ENCODE measurements around the gene RNU1-2. TPM values are rescaled to one million over a fixed set of nuclear protein-coding genes. Genes with fewer than 3 reads are reported as not detected.
"Not testable (repeated sequence)": the region's sequence is repeated elsewhere in the genome, so short reads cannot be mapped to it uniquely, and the experiment has no call there.

Gene RNU1-2
- polyA plus RNA-seq, 1 experiment, result not detected

GRCh38 chr1:16888860-16889816 lies 6.6 kb upstream of the RNU1-2 start:
- TF ChIP-seq CTCF (IDR thresholded peaks at IDR 0.05; ENCODE audit: insufficient read depth, low read depth, low read length), result no peak; the same call in 1 of the 2 replicates

GRCh38 chr1:16890539-16891021 lies 5.2 kb upstream of the RNU1-2 start:
- H3K36me3 ChIP-seq (ENCODE audit: control insufficient read depth, insufficient read depth, low read length); H3K4me3 ChIP-seq (ENCODE audit: low read depth, low read length); CTCF ChIA-PET; POLR2A ChIA-PET; DNase-seq (ENCODE audit: low read depth): not testable (repeated sequence)
- H3K27me3 ChIP-seq (ENCODE audit: control insufficient read depth, insufficient read depth, low read length), result peaks cover 12% of the 10 kb centered on the region

More at GRCh38 chr1:16888860-16889816, 6.6 kb upstream of the RNU1-2 start:
- CTCF ChIA-PET, result interaction anchor here (1.4 kb wide), 1 partner anchor 180 kb away, joined by 4 read pairs; no protein-coding TSS in a partner anchor
- Histone ChIP-seq H3K27me3 (ENCODE audit: control insufficient read depth, insufficient read depth, low read length) (peaks cover 14% of the 10 kb centered on the region), H3K4me3 (ENCODE audit: low read depth, low read length) (peak overlapping the region; percentile 23), H3K36me3 (ENCODE audit: control insufficient read depth, insufficient read depth, low read length) (no peaks in the 10 kb centered on the region)
- DNase-seq (ENCODE audit: low read depth), result no peak
- POLR2A ChIA-PET, result no interaction called here

GRCh38 chr1:16891057-16891456 lies 4.7 kb upstream of the RNU1-2 start:
- DNase-seq (ENCODE audit: low read depth); H3K36me3 ChIP-seq (ENCODE audit: control insufficient read depth, insufficient read depth, low read length); CTCF ChIA-PET; H3K4me3 ChIP-seq (ENCODE audit: low read depth, low read length); POLR2A ChIA-PET: not testable (repeated sequence)
- peaks cover 12% of the 10 kb centered on the region for H3K27me3 ChIP-seq (ENCODE audit: control insufficient read depth, insufficient read depth, low read length)

- H3K27me3 ChIP-seq (ENCODE audit: control insufficient read depth, insufficient read depth, low read length); DNase-seq (ENCODE audit: low read depth); H3K36me3 ChIP-seq (ENCODE audit: control insufficient read depth, insufficient read depth, low read length); POLR2A ChIA-PET; H3K4me3 ChIP-seq (ENCODE audit: low read depth, low read length); CTCF ChIA-PET: not testable (repeated sequence)
Measured at GRCh38 chr1:16892978-16893525, 2.7 kb upstream of the RNU1-2 start.

- POLR2A ChIA-PET; H3K4me3 ChIP-seq (ENCODE audit: low read depth, low read length); DNase-seq (ENCODE audit: low read depth); CTCF ChIA-PET; H3K36me3 ChIP-seq (ENCODE audit: control insufficient read depth, insufficient read depth, low read length); H3K27me3 ChIP-seq (ENCODE audit: control insufficient read depth, insufficient read depth, low read length): not testable (repeated sequence)
Measured at GRCh38 chr1:16893796-16894195, 2.0 kb upstream of the RNU1-2 start.

GRCh38 chr1:16894338-16894737 lies 1.4 kb upstream of the RNU1-2 start:
- H3K4me3 ChIP-seq (ENCODE audit: low read depth, low read length); POLR2A ChIA-PET; CTCF ChIA-PET; H3K27me3 ChIP-seq (ENCODE audit: control insufficient read depth, insufficient read depth, low read length); H3K36me3 ChIP-seq (ENCODE audit: control insufficient read depth, insufficient read depth, low read length); DNase-seq (ENCODE audit: low read depth): not testable (repeated sequence)

- CTCF ChIA-PET; H3K36me3 ChIP-seq (ENCODE audit: control insufficient read depth, insufficient read depth, low read length); DNase-seq (ENCODE audit: low read depth); POLR2A ChIA-PET; H3K27me3 ChIP-seq (ENCODE audit: control insufficient read depth, insufficient read depth, low read length): not testable (repeated sequence)
- H3K4me3 ChIP-seq (ENCODE audit: low read depth, low read length), result peak overlapping the region; percentile 25
Measured at GRCh38 chr1:16895233-16895597, 565 bp upstream of the RNU1-2 start.

GRCh38 chr1:16896316-16897055 lies 706 bp downstream of the RNU1-2 start:
- H3K4me3 ChIP-seq (ENCODE audit: low read depth, low read length), result peak overlapping the region; percentile 24; the same call in 1 of the 2 replicates
- CTCF ChIA-PET; DNase-seq (ENCODE audit: low read depth); H3K27me3 ChIP-seq (ENCODE audit: control insufficient read depth, insufficient read depth, low read length); H3K36me3 ChIP-seq (ENCODE audit: control insufficient read depth, insufficient read depth, low read length): not testable (repeated sequence)
- POLR2A ChIA-PET, result interaction anchor here (0.9 kb wide), 1 partner anchor 9 kb away, joined by 3 read pairs; no protein-coding TSS in a partner anchor

GRCh38 chr1:16897653-16898052 lies 1.9 kb downstream of the RNU1-2 start:
- H3K4me3 ChIP-seq (ENCODE audit: low read depth, low read length); CTCF ChIA-PET; DNase-seq (ENCODE audit: low read depth); POLR2A ChIA-PET; H3K36me3 ChIP-seq (ENCODE audit: control insufficient read depth, insufficient read depth, low read length); H3K27me3 ChIP-seq (ENCODE audit: control insufficient read depth, insufficient read depth, low read length): not testable (repeated sequence)

- POLR2A ChIA-PET; DNase-seq (ENCODE audit: low read depth); H3K36me3 ChIP-seq (ENCODE audit: control insufficient read depth, insufficient read depth, low read length); CTCF ChIA-PET; H3K4me3 ChIP-seq (ENCODE audit: low read depth, low read length); H3K27me3 ChIP-seq (ENCODE audit: control insufficient read depth, insufficient read depth, low read length): not testable (repeated sequence)
Measured at GRCh38 chr1:16898298-16898697, 2.5 kb downstream of the RNU1-2 start.

- H3K4me3 ChIP-seq (ENCODE audit: low read depth, low read length); CTCF ChIA-PET; H3K27me3 ChIP-seq (ENCODE audit: control insufficient read depth, insufficient read depth, low read length); H3K36me3 ChIP-seq (ENCODE audit: control insufficient read depth, insufficient read depth, low read length); DNase-seq (ENCODE audit: low read depth); POLR2A ChIA-PET: not testable (repeated sequence)
Measured at GRCh38 chr1:16899020-16899419, 3.2 kb downstream of the RNU1-2 start.
